Uterus (tissue), 4 donors: ENCODE measurements around the gene PAM. TPM values are rescaled to one million over a fixed set of nuclear protein-coding genes. Genes with fewer than 3 reads are reported as not detected.
"Not testable (repeated sequence)": the region's sequence is repeated elsewhere in the genome, so short reads cannot be mapped to it uniquely, and the experiment has no call there.

ENCODE experiments used
- DNase-seq, 2 donors: peaks; one replicate each; pipeline ENCODE4 v3.0.0-alpha.2; 2019 to 2020
- H3K27ac ChIP-seq, 2 donors: fragments of 200-600 bp; sonication (generic); 1 replicate in 1 of 2; 2 replicates in 1 of 2; pipeline ENCODE4 v1.5.1; 2016 to 2018
- H3K27me3 ChIP-seq, 2 donors: fragments of 200-600 bp; sonication (generic); one replicate each; pipeline ENCODE4 v1.5.1; 2018 to 2019; ENCODE audit warnings: control low read depth in 1 of 2
- H3K36me3 ChIP-seq, 2 donors: fragments of 200-600 bp; sonication (generic); one replicate each; pipeline ENCODE4 v1.5.1; 2019; ENCODE audit warnings: control low read depth in 1 of 2
- H3K4me1 ChIP-seq, 2 donors: fragments of 200-600 bp; sonication (generic); one replicate each; pipeline ENCODE4 v1.5.1; 2018 to 2019; ENCODE audit warnings: control low read depth in 1 of 2
- H3K4me3 ChIP-seq, 2 donors: fragments of 200-600 bp; sonication (generic); 1 replicate in 1 of 2; 2 replicates in 1 of 2; pipeline ENCODE4 v1.5.1; 2018 to 2019; ENCODE audit warnings: mild to moderate bottlenecking in 1 of 2
- H3K9me3 ChIP-seq, 2 donors: fragments of 200-600 bp; sonication (generic); one replicate each; pipeline ENCODE4 v1.5.1; 2019; ENCODE audit warnings: control low read depth in 1 of 2
- POLR2A ChIP-seq, 2 donors: fragments of 450-650 bp; IDR thresholded peaks; one replicate each; pipeline ENCODE4 v1.6.1; 2016; ENCODE audit warnings: antibody characterized with exemption in 2 of 2, mild to moderate bottlenecking in 1 of 2, moderate library complexity in 1 of 2
- intact Hi-C: fragments of 100-400 bp; cut with DNase I; formaldehyde crosslinking; loops from one replicate; pipeline ENCODE4 v1.15.1; 2023; ENCODE audit warnings: low total_unique reads
- total RNA-seq, 4 donors: library from RNA; depleted of rRNA in 3 of 4; stranded (reverse); fragments of >200 nt in 3 of 4; gene quantifications; one replicate each; pipeline versions ENCODE4 v1.1.0 to v1.2.4, GENCODE V29; 2014 to 2023
- TF ChIP-seq, protein P1 (sequence below), 4 experiments: fragments of 200-600 bp in 2 of 4; fragments of 450-650 bp in 2 of 4; sonication (generic) in 2 of 4; IDR thresholded peaks; one replicate each; pipeline ENCODE4 v1.5.1; 2016 to 2019; ENCODE audit warnings: antibody characterized with exemption in 4 of 4, mild to moderate bottlenecking in 2 of 4, moderate library complexity in 1 of 4
- donor health status: DM: yes; HTN: yes; CAD: no.

PAM gene
- total RNA-seq, 4 donors from 2014 or later: 101 to 502 (median 168) TPM

DNA sequence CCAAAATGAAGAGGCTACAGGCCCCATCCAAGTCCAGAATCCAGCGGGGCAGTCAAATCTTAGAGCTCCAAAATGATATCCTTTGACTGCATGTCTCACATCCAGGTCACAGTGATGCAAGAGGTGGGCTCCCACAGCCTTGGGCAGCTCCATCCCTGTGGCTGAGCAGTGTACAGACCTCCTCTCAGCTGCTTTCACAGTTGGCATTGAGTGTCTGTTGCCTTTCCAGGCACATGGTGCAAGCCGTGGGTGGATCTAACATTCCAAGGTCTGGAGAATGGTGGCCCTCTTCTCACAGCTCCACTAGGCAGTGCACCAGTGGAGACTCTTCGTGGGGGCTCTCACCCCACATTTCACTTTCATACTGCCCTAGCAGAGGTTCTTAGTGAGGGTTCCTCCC, 244.1 kb downstream of the PAM start:
- Histone ChIP-seq H3K36me3 (no peaks in the 10 kb centered on the region), H3K27ac (no peak overlapping the region), H3K27me3 (no peaks in the 10 kb centered on the region), H3K4me3 (no peak overlapping the region), H3K4me1 (no peaks in the 10 kb centered on the region), H3K9me3 (no peaks in the 10 kb centered on the region)
- TF ChIP-seq, protein P1, sequence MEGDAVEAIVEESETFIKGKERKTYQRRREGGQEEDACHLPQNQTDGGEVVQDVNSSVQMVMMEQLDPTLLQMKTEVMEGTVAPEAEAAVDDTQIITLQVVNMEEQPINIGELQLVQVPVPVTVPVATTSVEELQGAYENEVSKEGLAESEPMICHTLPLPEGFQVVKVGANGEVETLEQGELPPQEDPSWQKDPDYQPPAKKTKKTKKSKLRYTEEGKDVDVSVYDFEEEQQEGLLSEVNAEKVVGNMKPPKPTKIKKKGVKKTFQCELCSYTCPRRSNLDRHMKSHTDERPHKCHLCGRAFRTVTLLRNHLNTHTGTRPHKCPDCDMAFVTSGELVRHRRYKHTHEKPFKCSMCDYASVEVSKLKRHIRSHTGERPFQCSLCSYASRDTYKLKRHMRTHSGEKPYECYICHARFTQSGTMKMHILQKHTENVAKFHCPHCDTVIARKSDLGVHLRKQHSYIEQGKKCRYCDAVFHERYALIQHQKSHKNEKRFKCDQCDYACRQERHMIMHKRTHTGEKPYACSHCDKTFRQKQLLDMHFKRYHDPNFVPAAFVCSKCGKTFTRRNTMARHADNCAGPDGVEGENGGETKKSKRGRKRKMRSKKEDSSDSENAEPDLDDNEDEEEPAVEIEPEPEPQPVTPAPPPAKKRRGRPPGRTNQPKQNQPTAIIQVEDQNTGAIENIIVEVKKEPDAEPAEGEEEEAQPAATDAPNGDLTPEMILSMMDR (IDR thresholded peaks at IDR 0.05): no peak
- TF ChIP-seq POLR2A (IDR thresholded peaks at IDR 0.05): no peak
- no peak for DNase-seq
- intact Hi-C loops: no loop called here

DNA sequence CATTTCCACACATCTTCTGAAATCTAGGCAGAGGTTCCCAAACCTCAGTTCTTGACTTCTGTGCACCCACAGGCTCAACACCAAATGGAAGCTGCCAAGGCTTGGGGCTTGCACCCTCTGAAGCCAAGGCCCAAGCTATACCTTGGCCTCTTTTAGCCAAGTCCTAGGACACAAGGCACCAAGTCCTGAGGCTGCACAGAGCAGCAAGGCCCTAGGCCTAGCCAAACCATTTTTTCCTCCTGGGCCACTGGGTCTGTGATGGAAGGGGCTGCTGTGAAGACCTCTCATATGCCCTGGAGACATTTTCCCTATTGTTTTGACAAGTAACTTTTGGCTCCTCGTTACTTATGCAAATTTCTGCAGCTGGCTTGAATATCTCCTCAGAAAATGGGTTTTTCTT, 244.5 kb downstream of the PAM start:
- H3K36me3 ChIP-seq, H3K9me3 ChIP-seq, DNase-seq, H3K4me3 ChIP-seq, H3K4me1 ChIP-seq, H3K27ac ChIP-seq, H3K27me3 ChIP-seq, intact Hi-C loops: not testable (repeated sequence)

DNA sequence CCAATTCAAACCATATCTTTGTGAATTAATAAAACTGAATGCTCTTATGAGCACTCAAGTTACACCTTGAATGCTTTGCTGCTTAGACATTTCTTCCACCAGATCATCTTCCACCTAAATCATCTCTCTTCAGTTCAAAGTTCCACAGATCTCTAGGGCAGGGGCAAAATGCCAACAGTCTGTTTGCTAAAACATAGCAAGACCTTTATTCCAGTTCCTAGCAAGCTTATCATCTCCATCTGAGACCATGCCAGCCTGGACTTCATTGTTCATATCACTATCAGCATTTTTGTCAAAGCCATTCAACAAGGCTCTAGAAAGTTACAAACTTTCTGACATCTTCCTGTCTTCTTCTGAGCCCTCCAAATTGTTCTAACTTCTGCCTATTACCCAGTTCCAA, 245.0 kb downstream of the PAM start:
- H3K4me1 ChIP-seq: no peaks in the 10 kb centered on the region
- no peaks in the 10 kb centered on the region for H3K9me3 ChIP-seq
- H3K4me3 ChIP-seq: no peak overlapping the region
- DNase-seq: no peak
- H3K36me3 ChIP-seq: no peaks in the 10 kb centered on the region
- no peaks in the 10 kb centered on the region for H3K27me3 ChIP-seq
- H3K27ac ChIP-seq: no peak overlapping the region
- no peak for TF ChIP-seq POLR2A (IDR thresholded peaks at IDR 0.05)
- TF ChIP-seq, protein P1 (IDR thresholded peaks at IDR 0.05): no peak
- intact Hi-C loops: no loop called here

DNA sequence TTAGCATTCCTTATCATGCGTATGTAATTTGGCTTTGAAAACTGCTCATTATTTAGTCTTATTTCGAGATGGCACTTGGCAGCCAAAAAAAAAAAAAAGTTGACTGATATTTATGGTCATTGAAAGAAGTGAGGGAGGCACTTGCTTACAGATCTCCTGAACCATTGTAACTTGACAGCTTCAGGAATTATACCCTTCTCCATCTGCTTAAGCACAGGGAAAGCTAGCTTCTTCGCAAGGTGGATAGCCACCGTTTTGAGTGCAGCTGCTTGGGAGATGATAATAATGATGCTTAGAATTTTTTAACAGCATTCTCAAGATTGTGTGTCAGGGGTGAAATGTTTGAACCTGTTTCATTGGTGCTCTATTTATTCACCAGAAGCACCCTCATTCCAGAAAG, 248.8 kb downstream of the PAM start:
- no peak for TF ChIP-seq POLR2A (IDR thresholded peaks at IDR 0.05)
- TF ChIP-seq, protein P1 (IDR thresholded peaks at IDR 0.05): no peak
- intact Hi-C loops: no loop called here
- H3K4me3 ChIP-seq: no peak overlapping the region

DNA sequence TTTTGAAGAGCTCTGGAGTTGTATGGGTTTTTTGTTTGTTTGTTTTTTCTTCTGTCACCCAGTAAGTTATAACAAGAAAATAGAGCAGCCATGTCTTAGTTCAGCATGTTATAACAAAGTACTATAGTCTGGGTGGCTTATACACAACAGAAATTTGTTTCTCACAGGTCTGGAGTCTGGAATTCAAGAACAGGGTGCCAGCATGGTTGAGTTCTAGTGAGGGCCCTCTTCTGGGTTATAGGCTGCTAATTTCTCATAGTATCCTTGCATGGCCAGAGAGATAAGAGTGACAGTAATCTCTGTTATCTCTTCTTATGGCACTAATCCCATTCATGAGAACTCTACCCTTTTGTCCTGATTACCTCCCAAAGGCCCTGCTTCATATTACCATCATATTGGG, 250.2 kb downstream of the PAM start:
- Histone ChIP-seq H3K4me3 (no peak overlapping the region), H3K27ac (no peak overlapping the region), H3K4me1 (no peaks in the 10 kb centered on the region), H3K36me3 (no peaks in the 10 kb centered on the region), H3K27me3 (no peaks in the 10 kb centered on the region), H3K9me3 (no peaks in the 10 kb centered on the region)
- TF ChIP-seq POLR2A (IDR thresholded peaks at IDR 0.05): no peak
- TF ChIP-seq, protein P1 (IDR thresholded peaks at IDR 0.05): no peak
- DNase-seq: no peak
- intact Hi-C loops: no loop called here

More for the DNA sequence above, 248.8 kb downstream of the PAM start:
- no peak for DNase-seq
- H3K9me3 ChIP-seq: no peaks in the 10 kb centered on the region
- no peaks in the 10 kb centered on the region for H3K4me1 ChIP-seq
- H3K27ac ChIP-seq: no peak overlapping the region
- H3K27me3 ChIP-seq: no peaks in the 10 kb centered on the region
- no peaks in the 10 kb centered on the region for H3K36me3 ChIP-seq

DNA sequence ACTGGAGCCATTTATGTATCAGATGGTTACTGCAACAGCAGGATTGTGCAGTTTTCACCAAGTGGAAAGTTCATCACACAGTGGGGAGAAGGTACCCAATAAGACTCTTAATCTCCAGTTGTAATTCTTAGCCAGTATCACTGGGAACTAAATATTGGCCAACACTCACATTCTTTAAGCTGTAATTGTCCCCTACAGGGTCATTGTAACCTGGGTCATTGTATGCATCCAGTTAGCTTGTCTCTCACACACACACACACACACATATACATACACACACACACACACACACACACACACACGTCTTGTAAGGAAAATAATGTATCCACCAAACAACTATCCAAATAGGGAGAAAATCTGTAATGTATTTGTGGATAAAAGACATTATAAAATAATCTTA, 251.8 kb downstream of the PAM start:
- no peak for DNase-seq
- no peaks in the 10 kb centered on the region for H3K9me3 ChIP-seq
- H3K36me3 ChIP-seq: no peaks in the 10 kb centered on the region
- no peaks in the 10 kb centered on the region for H3K27me3 ChIP-seq
- no peak overlapping the region for H3K27ac ChIP-seq
- H3K4me1 ChIP-seq: no peaks in the 10 kb centered on the region
- intact Hi-C loops: no loop called here
- TF ChIP-seq POLR2A (IDR thresholded peaks at IDR 0.05): no peak
- TF ChIP-seq, protein P1 (IDR thresholded peaks at IDR 0.05): no peak
- H3K4me3 ChIP-seq: no peak overlapping the region
